GM23248 (cell line): ENCODE data around the gene LMF1. TPM values are rescaled to one million over a fixed set of nuclear protein-coding genes. Genes with fewer than 3 reads are reported as not detected.
A peak's percentile ranks its signal among the peaks of the same experiment; 100 is the strongest.

Experiments
- DNase-seq: peaks from one replicate; pipeline ENCODE4 v3.0.0-alpha.2; 2015
- H2AFZ ChIP-seq: fragments of 200-600 bp; sonication (generic); 2 replicates; pipeline ENCODE4 v1.6.1; 2016; ENCODE audit warnings: antibody characterized with exemption
- H3F3A ChIP-seq: fragments of 200-600 bp; sonication (generic); 2 replicates; pipeline ENCODE4 v1.6.1; 2016; ENCODE audit warnings: mild to moderate bottlenecking, antibody characterized with exemption, mixed run types; ENCODE audit not compliant: insufficient read depth
- H3K27ac ChIP-seq: fragments of 200-600 bp; sonication (generic); 2 replicates; pipeline ENCODE4 v1.5.1; 2016; ENCODE audit warnings: mild to moderate bottlenecking
- H3K27me3 ChIP-seq: fragments of 200-600 bp; sonication (generic); replicated peaks from 2 replicates; pipeline ENCODE4 v1.6.1; 2016; ENCODE audit warnings: mild to moderate bottlenecking; ENCODE audit not compliant: insufficient read depth
- H3K36me3 ChIP-seq: fragments of 200-600 bp; sonication (generic); 2 replicates; pipeline ENCODE4 v1.6.1; 2016; ENCODE audit warnings: low read depth, mild to moderate bottlenecking
- H3K4me1 ChIP-seq: fragments of 200-600 bp; sonication (generic); 2 replicates; pipeline ENCODE4 v1.6.1; 2016; ENCODE audit warnings: mild to moderate bottlenecking; ENCODE audit not compliant: insufficient read depth
- H3K4me2 ChIP-seq: fragments of 200-600 bp; sonication (generic); one replicate; pipeline ENCODE4 v1.6.1; 2016; ENCODE audit warnings: mild to moderate bottlenecking; ENCODE audit not compliant: unreplicated experiment
- H3K4me3 ChIP-seq: fragments of 200-600 bp; sonication (generic); 2 replicates; pipeline ENCODE4 v1.5.1; 2016; ENCODE audit warnings: mild to moderate bottlenecking
- H3K79me2 ChIP-seq: fragments of 200-600 bp; sonication (generic); 2 replicates; pipeline ENCODE4 v1.6.1; 2016; ENCODE audit warnings: mild to moderate bottlenecking; ENCODE audit not compliant: insufficient read depth
- H3K9ac ChIP-seq: fragments of 200-600 bp; sonication (generic); 2 replicates; pipeline ENCODE4 v1.6.1; 2016; ENCODE audit warnings: mild to moderate bottlenecking
- H3K9me2 ChIP-seq: fragments of 200-600 bp; sonication (generic); 2 replicates; pipeline ENCODE4 v1.6.1; 2016; ENCODE audit warnings: mixed run types, mild to moderate bottlenecking, moderate library complexity; ENCODE audit not compliant: insufficient read depth
- H3K9me3 ChIP-seq: fragments of 200-600 bp; sonication (generic); one replicate; pipeline ENCODE4 v1.6.1; 2017; ENCODE audit warnings: low read depth
- H4K20me1 ChIP-seq: fragments of 200-600 bp; sonication (generic); 2 replicates; pipeline ENCODE4 v1.6.0; 2016; ENCODE audit not compliant: insufficient read depth
- EZH2 ChIP-seq: fragments of 200-600 bp; sonication (generic); IDR thresholded peaks from 2 replicates; pipeline ENCODE4 v1.6.1; 2018; ENCODE audit warnings: antibody characterized with exemption, mild to moderate bottlenecking; ENCODE audit not compliant: insufficient read depth, poor library complexity, severe bottlenecking
- EZH2phosphoT487 ChIP-seq: fragments of 200-600 bp; sonication (generic); IDR thresholded peaks from 2 replicates; pipeline ENCODE4 v1.6.1; 2018; ENCODE audit warnings: antibody characterized with exemption, moderate library complexity, mild to moderate bottlenecking, low read depth; ENCODE audit not compliant: insufficient read depth
- WGBS, 2 experiments: methylation state at CpG; one replicate each; pipeline ENCODE4 v1.1.6; 2015 to 2017; ENCODE audit warnings: low lambda C conversion rate in 2 of 2, low coverage in 1 of 2; ENCODE audit errors: missing lambda C conversion rate in 2 of 2; 5-methylcytosine and 5-hydroxymethylcytosine counted together
- in situ Hi-C: fragments of 300-500 bp; cut with MboI; formaldehyde crosslinking; loops from 2 replicates; pipeline ENCODE4 v1.15.0; 2020
- polyA plus RNA-seq: library from polyadenylated mRNA; unstranded; fragments of >200 nt; fragmentation: Nextera tagmentation; extraction: Ambion mirVana; gene quantifications from 2 replicates; pipeline ENCODE4 v1.2.1, GENCODE V29; 2016
- total RNA-seq: library from RNA; depleted of rRNA; stranded (reverse); fragments of >200 nt; shearing (Covaris generic); gene quantifications from 2 replicates; pipeline ENCODE4 v1.2.3, GENCODE V29; 2014

Gene LMF1
- total and polyA plus RNA-seq, 2 experiments from 2014 or later, result 23.1 to 53.0 TPM

DNA sequence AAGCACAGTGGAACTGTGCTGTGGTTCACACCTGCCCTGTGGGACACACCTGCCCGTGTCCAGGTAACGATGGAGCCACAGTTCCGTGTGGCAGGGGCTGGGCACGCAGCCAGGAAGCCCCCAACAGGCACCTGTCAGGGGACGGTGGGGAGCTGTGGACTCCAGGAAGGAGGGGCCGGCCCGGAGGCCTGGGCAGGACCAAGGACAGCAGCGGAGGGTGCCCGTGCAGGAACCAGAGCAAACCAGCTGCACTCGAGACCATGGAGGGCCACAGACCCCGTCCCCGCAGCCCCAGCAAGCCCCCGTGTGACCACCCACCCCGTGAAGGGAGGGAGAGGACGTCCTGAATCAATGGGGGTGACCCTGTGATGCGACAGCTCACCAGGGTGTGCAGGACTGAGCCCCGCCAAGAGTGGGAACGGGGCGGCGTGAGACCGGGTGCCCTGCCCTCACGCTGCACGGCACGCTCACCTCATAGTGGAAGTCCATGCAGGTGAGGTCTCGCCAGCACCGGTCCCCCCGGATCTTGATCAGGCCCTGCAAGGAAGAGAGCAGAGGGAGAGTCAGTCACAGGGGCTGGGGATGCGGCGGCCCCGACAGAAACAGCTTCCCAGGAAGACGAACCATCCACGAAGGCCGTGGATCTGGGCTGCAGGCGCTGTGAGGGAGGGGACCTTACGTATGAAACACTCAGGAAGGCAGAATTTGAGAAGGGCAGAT is 78.1 kb downstream of the LMF1 start:
- 83 to 87% methylated on average over 28 to 29 of the region's 35 CpGs for WGBS, 2 experiments
- no peaks in the 10 kb centered on the region for H3K9me2 ChIP-seq
- no peak overlapping the region for H3K27ac ChIP-seq
- H4K20me1 ChIP-seq, result no peaks in the 10 kb centered on the region
- H3K36me3 ChIP-seq, result no peaks in the 10 kb centered on the region
- H3K9ac ChIP-seq, result no peak overlapping the region
- H3K79me2 ChIP-seq, result no peaks in the 10 kb centered on the region
- H2AFZ ChIP-seq, result no peak overlapping the region
- TF ChIP-seq EZH2phosphoT487, result no peak
- no peaks in the 10 kb centered on the region for H3K4me1 ChIP-seq
- no peaks in the 10 kb centered on the region for H3K9me3 ChIP-seq
- no peak overlapping the region for H3K4me3 ChIP-seq
- H3F3A ChIP-seq, result no peaks in the 10 kb centered on the region
- in situ Hi-C loops, result no loop called here
- peak; percentile 10 for DNase-seq
- no peaks in the 10 kb centered on the region for H3K27me3 ChIP-seq
- H3K4me2 ChIP-seq, result no peak overlapping the region

DNA sequence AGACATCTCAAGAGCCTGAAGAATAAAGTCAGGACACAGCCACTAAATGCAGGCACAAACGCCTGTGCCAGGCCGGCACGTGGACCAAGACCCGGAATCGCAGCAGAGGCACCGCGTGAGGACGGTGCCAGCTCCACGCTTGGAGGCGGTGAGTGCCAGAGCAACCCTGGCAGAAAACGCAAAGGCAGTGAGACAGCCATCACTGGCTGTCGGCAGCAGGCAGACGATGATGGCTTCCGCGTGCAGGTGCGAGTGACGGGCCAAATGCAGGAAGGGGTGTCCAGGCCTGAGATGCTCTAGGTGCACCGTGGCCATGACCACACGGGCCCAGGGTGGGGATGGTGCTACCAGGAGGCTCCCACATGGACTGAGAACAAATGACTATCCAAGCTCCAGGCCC is 78.8 kb downstream of the LMF1 start:
- Histone ChIP-seq H3K9me3 (no peaks in the 10 kb centered on the region), H3F3A (no peaks in the 10 kb centered on the region), H3K9me2 (no peaks in the 10 kb centered on the region), H3K79me2 (no peaks in the 10 kb centered on the region), H3K36me3 (no peaks in the 10 kb centered on the region), H3K4me1 (no peaks in the 10 kb centered on the region), H3K9ac (no peak overlapping the region), H2AFZ (no peak overlapping the region), H3K4me3 (no peak overlapping the region), H3K4me2 (no peak overlapping the region), H4K20me1 (no peaks in the 10 kb centered on the region), H3K27ac (no peak overlapping the region), H3K27me3 (no peaks in the 10 kb centered on the region)
- 88 to 91% methylated on average over 19 of the region's 19 CpGs for whole genome bisulfite sequencing, 2 experiments
- no peak for TF ChIP-seq EZH2
- no peak for TF ChIP-seq EZH2phosphoT487
- no peak for DNase-seq
- in situ Hi-C loops, result no loop called here

DNA sequence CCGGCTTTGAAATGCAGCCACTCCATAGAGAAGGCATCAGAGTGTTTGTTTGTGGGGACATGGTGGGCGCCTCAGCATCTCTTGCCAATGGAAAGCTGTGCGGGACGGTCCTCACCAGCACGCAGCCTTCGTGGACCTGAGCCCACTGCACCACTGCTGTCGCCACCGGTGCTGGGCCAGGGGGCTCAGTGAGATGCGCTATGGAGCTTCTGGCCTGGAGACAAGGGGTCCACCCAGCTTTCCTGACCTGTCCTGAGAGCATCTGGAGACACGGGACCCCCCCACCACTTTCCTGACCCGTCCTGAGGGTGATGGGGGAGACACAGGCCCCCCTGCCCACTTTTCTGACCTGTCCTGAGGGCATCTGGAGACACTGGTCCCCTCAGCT is 79.4 kb downstream of the LMF1 start:
- no peaks in the 10 kb centered on the region for H3K36me3 ChIP-seq
- H3K4me1 ChIP-seq, result no peaks in the 10 kb centered on the region
- H3K79me2 ChIP-seq, result no peaks in the 10 kb centered on the region
- no peak overlapping the region for H3K4me3 ChIP-seq
- no peaks in the 10 kb centered on the region for H4K20me1 ChIP-seq
- H3K27me3 ChIP-seq, result no peaks in the 10 kb centered on the region
- H2AFZ ChIP-seq, result no peak overlapping the region
- DNase-seq, result no peak
- H3K4me2 ChIP-seq, result no peak overlapping the region
- in situ Hi-C loops, result no loop called here
- 80 to 82% methylated on average over 11 of the region's 11 CpGs for WGBS, 2 experiments
- TF ChIP-seq EZH2phosphoT487 (no peak), EZH2 (no peak)
- H3F3A ChIP-seq, result no peaks in the 10 kb centered on the region
- no peaks in the 10 kb centered on the region for H3K9me2 ChIP-seq
- no peaks in the 10 kb centered on the region for H3K9me3 ChIP-seq
- no peak overlapping the region for H3K9ac ChIP-seq
- H3K27ac ChIP-seq, result no peak overlapping the region

DNA sequence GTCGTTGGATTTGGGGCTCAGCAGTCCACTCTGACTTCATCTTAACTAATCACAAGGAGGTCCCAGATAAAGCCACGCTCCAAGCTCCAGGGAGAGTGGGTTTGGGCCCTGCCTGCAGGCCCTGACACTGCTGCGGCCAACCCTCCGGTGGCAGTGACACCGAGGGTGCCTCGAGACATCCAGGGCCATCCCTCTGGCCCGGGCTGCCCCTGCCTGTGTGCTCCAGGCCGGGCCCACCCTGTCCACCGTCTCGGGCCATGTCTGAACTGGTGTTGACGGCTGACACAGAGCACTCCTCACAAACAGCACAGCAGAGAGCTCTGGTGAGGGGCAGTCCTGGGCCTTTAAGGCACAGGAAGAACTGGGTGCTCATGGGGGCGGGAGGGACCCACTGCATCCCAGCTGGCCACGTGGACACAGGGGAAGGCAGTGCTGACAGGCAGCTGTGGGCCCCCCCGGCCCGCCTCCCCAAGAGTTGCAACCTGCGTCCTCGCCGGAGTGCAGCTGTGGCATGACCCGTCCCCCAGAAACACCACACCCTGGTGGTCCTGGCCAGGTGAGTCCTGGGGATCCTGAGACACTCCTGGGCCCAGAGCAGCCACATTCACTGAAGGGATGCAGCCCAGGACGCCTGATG is 80.0 kb downstream of the LMF1 start:
- Histone ChIP-seq H3K79me2 (no peaks in the 10 kb centered on the region), H2AFZ (no peak overlapping the region), H3K9me3 (no peaks in the 10 kb centered on the region), H3K36me3 (no peaks in the 10 kb centered on the region), H3K4me2 (no peak overlapping the region), H3K9ac (no peak overlapping the region), H3K4me3 (no peak overlapping the region), H3K27ac (no peak overlapping the region), H4K20me1 (no peaks in the 10 kb centered on the region), H3K27me3 (no peaks in the 10 kb centered on the region), H3K9me2 (no peaks in the 10 kb centered on the region), H3K4me1 (no peaks in the 10 kb centered on the region), H3F3A (no peaks in the 10 kb centered on the region)
- in situ Hi-C loops, result no loop called here
- WGBS, 2 experiments, result 67% methylated on average over 18 to 19 of the region's 20 CpGs
- DNase-seq, result no peak
- TF ChIP-seq EZH2phosphoT487 (no peak), EZH2 (no peak)
